Suppressor macrophage (primary cell): ENCODE data around the gene NAXE.
"Not testable (repeated sequence)": the region's sequence is repeated elsewhere in the genome, so short reads cannot be mapped to it uniquely, and the experiment has no call there.

ENCODE experiments used
- DNase-seq, 4 experiments: peaks; one replicate each; pipeline ENCODE4 v3.0.0-alpha.2; 2020 to 2022

NAXE gene

GRCh38 chr1:156593661-156593989, 2.0 kb downstream of the NAXE start:
- no peak for DNase-seq

- DNase-seq, result no peak
These were observed 2.6 kb downstream of the NAXE start for GRCh38 chr1:156594190-156594589.

GRCh38 chr1:156595016-156595415, 3.4 kb downstream of the NAXE start:
- DNase-seq, result no peak

GRCh38 chr1:156596426-156596825, 4.8 kb downstream of the NAXE start:
- DNase-seq, result no peak

DNA sequence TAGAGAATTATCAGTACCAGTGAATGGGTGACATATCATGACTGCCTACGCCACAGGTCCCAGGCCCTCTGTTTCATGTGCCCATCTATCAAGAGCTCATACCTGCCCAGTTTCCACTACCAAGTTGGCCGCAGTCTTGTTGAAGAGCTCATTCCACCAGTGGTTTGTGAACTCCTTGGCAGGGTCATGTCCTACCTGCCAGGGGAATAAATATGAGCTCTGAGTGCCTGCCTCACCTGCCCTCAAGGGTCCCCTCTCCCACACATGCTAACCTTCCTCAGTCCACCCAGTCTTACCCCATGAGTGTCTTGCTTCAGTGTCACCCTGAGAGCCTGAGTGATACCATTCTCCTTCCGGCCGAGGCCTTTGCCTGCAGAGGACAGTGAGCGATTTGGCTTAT, 6.5 kb downstream of the NAXE start:
- no peak for DNase-seq

DNA sequence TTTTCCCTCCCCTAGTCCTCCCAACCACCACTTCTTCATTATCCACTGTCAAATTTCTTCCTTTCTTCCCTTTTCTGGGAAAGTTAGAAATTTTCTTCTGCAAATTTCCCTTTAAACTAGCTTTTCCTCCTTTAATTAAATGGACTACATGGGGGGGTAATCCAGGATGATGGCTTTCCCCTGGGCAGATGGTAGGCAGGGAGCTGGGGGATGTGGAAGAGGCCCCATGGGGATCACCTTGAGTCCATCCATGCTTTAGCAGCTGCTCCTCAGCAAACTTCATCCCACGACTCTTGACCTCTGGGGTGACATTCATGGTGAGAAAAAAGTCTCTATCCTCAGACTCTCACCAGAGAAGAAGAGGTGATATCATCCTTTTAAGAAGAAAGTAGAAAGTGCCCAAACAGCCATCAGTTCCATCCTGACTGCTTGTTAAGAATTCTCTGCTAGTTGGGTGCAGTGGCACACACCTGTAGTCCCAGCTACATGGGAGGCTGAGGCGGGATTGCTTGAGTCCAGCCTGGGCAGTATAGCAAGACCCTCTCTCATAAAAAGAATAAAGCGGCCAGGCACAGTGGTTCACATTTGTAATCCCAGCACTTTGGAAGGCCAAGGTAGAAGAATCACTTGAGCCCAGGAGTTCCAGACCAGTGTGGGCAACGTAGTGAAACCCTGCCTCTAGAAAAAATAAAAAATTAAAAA, 7.3 kb downstream of the NAXE start:
- no peak for DNase-seq

DNA sequence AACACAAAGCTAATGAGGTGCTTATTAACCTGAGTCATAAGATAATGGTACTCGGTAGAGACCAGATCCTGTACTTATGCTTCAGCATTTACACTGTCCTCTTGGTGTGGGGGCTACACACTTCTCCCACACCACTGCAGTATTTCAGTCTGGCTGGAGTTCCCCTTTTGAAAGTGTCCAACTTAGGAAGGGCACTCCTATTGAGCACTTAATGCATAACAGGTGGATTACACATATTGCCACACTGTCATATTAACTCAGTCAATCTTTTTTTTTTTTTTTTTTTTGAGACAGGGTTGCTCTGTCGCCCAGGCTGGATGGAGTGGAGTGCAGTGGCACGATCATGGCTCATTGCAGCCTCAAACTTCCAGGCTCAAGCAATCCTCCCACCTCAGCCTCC, 8.2 kb downstream of the NAXE start:
- peak; percentile 54 to 76 (median 66) for DNase-seq

GRCh38 chr1:156600733-156601121, 9.2 kb downstream of the NAXE start:
- peak in 1 of 4 experiments; percentile 25 for DNase-seq

- DNase-seq, result peak; percentile 85 to 91 (median 88)
These were observed 9.7 kb downstream of the NAXE start, which contains the start of gene GPATCH4 for GRCh38 chr1:156601122-156601830. Gene GPATCH4 (minus strand): TSS chr1:156601479.

DNA sequence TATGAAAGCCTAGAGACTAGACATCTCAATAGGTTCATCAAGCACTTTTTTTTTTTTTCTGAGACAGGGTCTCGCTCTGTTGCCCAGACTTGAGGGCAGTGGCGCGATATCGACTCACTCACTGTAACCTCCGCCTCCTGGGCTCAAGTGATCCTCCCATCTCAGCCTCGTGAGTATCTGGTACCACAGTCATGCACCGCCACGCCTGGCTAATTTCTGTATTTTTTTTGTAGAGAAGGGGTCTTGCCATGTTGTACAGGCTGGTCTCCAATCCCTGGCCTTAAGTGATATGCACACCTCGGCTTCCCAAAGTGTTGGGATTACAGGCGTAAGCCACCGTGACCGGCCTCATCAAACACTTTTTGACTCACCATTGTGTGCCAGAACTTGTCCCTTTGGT, 10.3 kb downstream of the NAXE start:
- DNase-seq, result no peak

DNA sequence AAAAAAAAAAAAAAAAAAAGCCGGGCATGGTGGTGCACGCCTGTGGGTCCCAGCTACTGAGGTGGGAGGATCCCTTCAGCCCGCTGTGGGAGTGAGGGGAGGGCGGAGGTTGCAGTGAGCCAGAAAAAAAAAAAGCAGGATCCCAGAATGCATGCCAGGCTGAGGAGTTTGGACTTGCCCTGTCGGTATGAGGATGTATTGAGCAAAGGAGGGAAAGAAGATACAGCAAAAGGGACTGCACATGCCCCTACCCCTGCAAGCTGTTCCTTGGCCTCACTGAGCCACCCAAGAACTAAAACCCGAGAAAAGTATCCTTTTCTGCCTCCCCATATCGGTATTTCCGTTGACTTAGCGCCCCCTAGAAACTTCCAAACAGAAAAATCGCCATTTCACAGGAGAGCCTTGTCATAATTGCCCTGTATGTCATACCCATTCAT, 11.0 kb downstream of the NAXE start:
- peak; percentile 23 to 67 (median 48) for DNase-seq

DNA sequence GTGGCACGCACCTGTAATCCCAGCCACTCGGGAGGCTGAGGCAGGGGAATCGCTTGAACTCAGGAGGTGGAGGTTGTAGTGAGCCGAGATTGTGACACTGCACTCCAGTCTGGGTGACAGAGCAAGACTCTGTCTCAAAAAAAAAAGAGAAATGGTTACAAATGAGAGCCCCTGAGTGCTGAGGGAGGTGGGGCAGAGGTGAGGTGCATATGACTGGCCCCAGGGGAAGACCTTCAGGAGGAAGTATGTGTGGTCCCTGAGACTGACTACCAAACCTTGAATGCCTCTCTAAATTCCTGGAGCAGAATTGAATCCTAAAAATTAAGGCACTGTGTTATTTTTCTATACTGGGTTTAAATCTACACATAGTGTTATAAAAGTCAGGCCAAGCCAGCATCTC, 15.8 kb downstream of the NAXE start:
- DNase-seq, result not testable (repeated sequence)

GRCh38 chr1:156608036-156608674, 16.6 kb downstream of the NAXE start:
- DNase-seq, result peak; percentile 78 to 89 (median 84)

- peak; percentile 35 to 60 (median 42) for DNase-seq
These were observed 17.4 kb downstream of the NAXE start for GRCh38 chr1:156608981-156609380.

- not testable (repeated sequence) for DNase-seq
These were observed 18.5 kb downstream of the NAXE start for GRCh38 chr1:156610072-156610471.

GRCh38 chr1:156612666-156613065, 21.1 kb downstream of the NAXE start:
- DNase-seq, result peak; percentile 33 to 66 (median 53)

- DNase-seq, result no peak
These were observed 24.4 kb downstream of the NAXE start for GRCh38 chr1:156615946-156616345.

GRCh38 chr1:156616463-156616862, 24.9 kb downstream of the NAXE start:
- DNase-seq, result peak in 3 of 4 experiments; percentile 34 to 49 (median 35)

GRCh38 chr1:156618853-156619581, 27.4 kb downstream of the NAXE start, which contains the start of gene HAPLN2:
Gene HAPLN2 (plus strand): TSS chr1:156619415. CDS start chr1:156623491, 4,076 bp downstream.
- DNase-seq, result peak in 2 of 4 experiments; percentile 16 to 34

DNA sequence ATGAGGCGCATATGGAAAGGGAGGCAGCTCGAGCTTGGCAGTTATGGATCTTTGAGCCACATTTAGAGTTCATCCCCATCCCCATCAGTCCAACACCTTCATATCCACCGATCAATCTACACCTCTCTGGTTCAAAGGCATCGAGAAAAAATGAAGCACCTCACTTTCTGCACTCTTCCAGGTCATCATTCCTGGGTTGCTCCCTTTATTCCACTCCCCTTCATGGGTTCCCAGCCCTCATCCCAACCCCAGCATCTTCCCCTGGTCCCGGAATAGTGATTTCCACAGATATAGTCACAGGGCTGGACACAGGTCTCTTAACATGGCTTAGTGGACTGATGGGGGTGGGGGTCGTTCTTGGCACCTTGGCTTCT, 28.0 kb downstream of the NAXE start:
- no peak for DNase-seq

DNA sequence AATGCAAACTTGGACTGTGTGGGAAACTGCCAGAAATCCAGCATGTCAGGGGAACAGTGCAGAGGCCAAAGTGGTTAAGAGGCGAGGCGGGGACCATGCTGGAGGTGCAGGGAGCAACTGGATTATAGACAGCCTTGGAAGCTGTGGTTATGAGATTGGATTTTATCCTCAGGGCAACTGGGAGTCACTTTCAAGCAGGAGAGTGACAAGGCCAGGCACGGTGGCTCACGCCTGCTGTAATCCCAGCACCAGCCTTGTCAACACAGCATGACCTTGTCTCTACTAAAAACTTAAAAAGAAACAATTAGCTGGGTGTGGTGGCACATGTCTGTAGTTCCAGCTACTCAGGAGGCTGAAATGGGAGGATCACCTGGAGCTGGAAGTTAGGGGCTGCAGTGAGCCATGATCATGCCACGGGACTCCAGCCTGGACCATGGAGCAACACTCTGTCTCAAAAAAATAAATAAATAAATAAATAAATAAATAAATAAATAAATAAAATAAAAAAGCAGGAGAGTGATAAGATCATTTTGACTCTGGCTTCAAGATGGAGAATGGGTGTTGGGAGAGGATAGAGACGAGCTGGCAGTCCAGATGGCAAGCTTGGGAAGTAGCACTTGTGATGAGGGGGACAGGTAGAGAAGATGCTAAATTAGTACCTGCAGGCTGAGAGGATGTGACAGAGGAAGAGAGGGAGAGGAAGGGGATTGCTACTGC, 31.2 kb downstream of the NAXE start:
- DNase-seq, result no peak
